SK-N-MC (cell line): ENCODE results near the gene DOK1.

ENCODE experiments used
- DNase-seq: peaks from one replicate; pipeline ENCODE4 v3.0.0-alpha.2; 2011; ENCODE audit warnings: low read depth, low spot score
- H3K27ac ChIP-seq: fragments of 200-600 bp; sonication (generic); 2 replicates; pipeline ENCODE4 v1.5.1; 2016; ENCODE audit warnings: mixed run types
- H3K36me3 ChIP-seq: fragments of 200-600 bp; sonication (generic); 2 replicates; pipeline ENCODE4 v1.6.1; 2017; ENCODE audit warnings: antibody characterized with exemption, low read length, mixed read lengths; ENCODE audit not compliant: insufficient read depth
- H3K4me3 ChIP-seq: fragments of 200-600 bp; sonication (generic); 2 replicates; pipeline ENCODE4 v1.5.1; 2016
- H3K9ac ChIP-seq: fragments of 200-600 bp; sonication (generic); 2 replicates; pipeline ENCODE4 v1.8.0; 2017; ENCODE audit warnings: mixed run types, mixed read lengths; ENCODE audit not compliant: insufficient read length
- H3K9me3 ChIP-seq: fragments of 200-600 bp; sonication (generic); 2 replicates; pipeline ENCODE4 v1.6.1; 2017; ENCODE audit warnings: low read depth, mild to moderate bottlenecking, antibody characterized with exemption, low read length, moderate library complexity, mixed read lengths
- EZH2 ChIP-seq: fragments of 200-600 bp; sonication (generic); IDR thresholded peaks from one replicate; pipeline ENCODE4 v1.6.1; 2017; ENCODE audit warnings: antibody characterized with exemption
- FOXP2 ChIP-seq: optimal IDR thresholded peaks from 2 replicates; pipeline ENCODE3; 2011; ENCODE audit warnings: mild to moderate bottlenecking, moderate library complexity; ENCODE audit not compliant: insufficient read depth; ENCODE audit errors: extremely low read length, control extremely low read depth
- POLR2AphosphoS5 ChIP-seq: IDR thresholded peaks from 2 replicates; pipeline ENCODE4 v1.6.1; 2012; ENCODE audit warnings: mild to moderate bottlenecking, low read depth, low read length, borderline replicate concordance

Gene DOK1

DNA sequence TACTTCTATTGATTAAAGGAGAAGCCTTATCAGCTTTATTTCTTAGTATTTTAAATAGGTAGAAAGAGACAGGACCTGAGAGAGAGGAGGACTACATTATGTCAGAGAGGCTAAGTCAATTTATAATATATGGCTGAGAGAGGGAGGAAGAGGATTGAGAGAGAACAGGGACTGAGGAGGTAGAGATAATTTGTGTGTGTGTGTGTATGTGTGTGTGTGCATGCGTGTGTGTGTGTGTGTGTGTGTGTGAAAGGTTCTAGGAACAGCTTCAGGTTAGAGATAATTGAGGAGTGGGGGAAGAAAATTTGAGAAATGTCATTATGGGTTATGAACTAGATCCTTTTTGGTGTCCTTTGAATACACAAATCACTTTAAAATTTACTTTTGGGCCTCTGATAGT is 15.2 kb downstream of the DOK1 start:
- no peak overlapping the region for H3K9ac ChIP-seq
- H3K27ac ChIP-seq, result no peak overlapping the region
- no peak for DNase-seq
- no peak for TF ChIP-seq FOXP2
- no peak for TF ChIP-seq POLR2AphosphoS5
- TF ChIP-seq EZH2, result no peak
- H3K36me3 ChIP-seq, result no peaks in the 10 kb centered on the region
- no peaks in the 10 kb centered on the region for H3K9me3 ChIP-seq
- H3K4me3 ChIP-seq, result no peak overlapping the region

GRCh38 chr2:74571058-74571457 is 16.5 kb downstream of the DOK1 start:
- Histone ChIP-seq H3K9me3 (no peaks in the 10 kb centered on the region), H3K27ac (no peak overlapping the region), H3K9ac (no peak overlapping the region), H3K4me3 (no peak overlapping the region), H3K36me3 (no peaks in the 10 kb centered on the region)
- no peak for DNase-seq
- TF ChIP-seq EZH2 (no peak), POLR2AphosphoS5 (no peak), FOXP2 (no peak)

DNA sequence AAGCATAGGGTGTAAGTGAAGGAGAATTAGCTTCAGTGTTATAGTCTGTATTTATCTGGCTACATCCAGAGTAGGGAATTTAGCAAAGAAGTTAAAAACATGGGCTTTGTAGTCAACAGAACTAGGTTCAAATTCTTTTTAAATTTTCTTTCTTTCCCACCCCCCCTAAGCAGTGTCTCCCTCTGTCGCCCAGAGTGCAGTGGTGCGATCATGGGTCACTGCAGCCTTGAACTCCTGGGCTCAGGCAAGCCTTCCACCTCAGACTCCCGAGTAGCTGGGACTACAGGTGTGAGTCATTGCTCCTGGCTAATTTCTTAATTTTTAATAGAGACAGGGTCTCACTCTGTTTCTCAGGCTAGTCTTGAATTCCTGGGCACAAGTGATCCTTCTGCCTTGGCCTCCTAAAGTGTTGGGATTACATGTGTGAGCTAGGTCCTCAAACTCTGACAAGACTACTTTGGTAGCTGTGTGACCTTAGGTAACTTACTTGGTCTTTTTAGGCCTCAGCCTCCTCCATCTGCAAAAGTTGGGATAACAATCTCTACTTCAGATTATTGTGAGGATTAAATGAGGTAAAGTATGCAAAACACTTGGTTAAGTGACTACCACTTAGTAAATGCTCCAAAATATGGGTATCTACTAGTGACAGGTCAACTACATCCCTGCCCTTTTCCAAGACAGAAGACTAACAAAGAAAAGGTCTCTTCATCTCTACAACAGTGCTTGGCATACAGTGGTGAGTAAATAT is 17.8 kb downstream of the DOK1 start:
- H3K27ac ChIP-seq, result no peak overlapping the region
- H3K36me3 ChIP-seq, result no peaks in the 10 kb centered on the region
- TF ChIP-seq FOXP2, result no peak
- TF ChIP-seq POLR2AphosphoS5, result no peak
- TF ChIP-seq EZH2, result no peak
- no peaks in the 10 kb centered on the region for H3K9me3 ChIP-seq
- H3K4me3 ChIP-seq, result no peak overlapping the region
- DNase-seq, result no peak
- H3K9ac ChIP-seq, result no peak overlapping the region

DNA sequence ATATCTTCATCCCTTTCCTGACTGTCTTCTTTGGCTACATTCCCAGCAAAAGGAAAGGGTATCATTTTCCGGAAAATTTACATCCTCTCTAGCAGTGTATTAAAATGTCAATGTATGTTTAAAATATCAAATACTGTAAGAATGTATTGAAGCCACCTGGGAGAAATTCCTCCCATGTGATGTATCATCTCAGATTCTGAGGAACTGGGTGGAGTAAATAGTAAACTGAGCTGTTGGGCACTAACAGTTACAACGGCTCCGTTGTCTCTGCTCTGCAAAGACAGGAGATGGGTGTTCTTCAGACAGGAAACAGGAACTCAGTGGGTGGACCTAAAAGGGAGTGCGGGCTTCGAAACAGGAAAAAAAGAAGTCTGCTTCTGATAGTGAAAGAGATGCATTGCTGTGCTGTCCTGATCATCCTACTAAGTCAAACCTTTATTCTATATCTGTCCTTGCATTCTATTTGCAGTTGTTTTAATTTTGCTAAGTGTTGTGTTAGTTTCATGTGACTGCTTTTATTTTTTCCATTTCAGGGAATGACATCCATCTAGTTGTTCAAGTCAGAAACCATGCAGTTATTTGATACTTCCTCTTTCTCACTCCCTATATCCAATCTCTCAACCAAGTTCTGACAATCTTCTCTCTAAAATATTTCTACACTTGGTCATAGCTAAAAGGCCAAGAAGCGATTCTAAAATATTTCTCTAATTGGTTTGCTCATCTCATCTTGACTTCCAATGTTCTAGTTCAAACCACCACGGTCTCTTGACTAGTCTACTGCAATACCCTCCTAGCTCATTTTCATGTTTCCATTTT is 19.4 kb downstream of the DOK1 start:
- H3K9me3 ChIP-seq, result no peaks in the 10 kb centered on the region
- H3K36me3 ChIP-seq, result no peaks in the 10 kb centered on the region
- H3K27ac ChIP-seq, result no peak overlapping the region
- no peak for DNase-seq
- TF ChIP-seq FOXP2, result no peak
- TF ChIP-seq EZH2, result no peak
- TF ChIP-seq POLR2AphosphoS5, result no peak
- H3K4me3 ChIP-seq, result no peak overlapping the region
- H3K9ac ChIP-seq, result no peak overlapping the region

- Histone ChIP-seq H3K27ac (no peak overlapping the region), H3K9ac (no peak overlapping the region), H3K4me3 (no peak overlapping the region), H3K9me3 (no peaks in the 10 kb centered on the region), H3K36me3 (no peaks in the 10 kb centered on the region)
- TF ChIP-seq POLR2AphosphoS5, result no peak
- TF ChIP-seq FOXP2, result no peak
- TF ChIP-seq EZH2, result no peak
- no peak for DNase-seq
These were observed 20.8 kb downstream of the DOK1 start for GRCh38 chr2:74575320-74575719.

DNA sequence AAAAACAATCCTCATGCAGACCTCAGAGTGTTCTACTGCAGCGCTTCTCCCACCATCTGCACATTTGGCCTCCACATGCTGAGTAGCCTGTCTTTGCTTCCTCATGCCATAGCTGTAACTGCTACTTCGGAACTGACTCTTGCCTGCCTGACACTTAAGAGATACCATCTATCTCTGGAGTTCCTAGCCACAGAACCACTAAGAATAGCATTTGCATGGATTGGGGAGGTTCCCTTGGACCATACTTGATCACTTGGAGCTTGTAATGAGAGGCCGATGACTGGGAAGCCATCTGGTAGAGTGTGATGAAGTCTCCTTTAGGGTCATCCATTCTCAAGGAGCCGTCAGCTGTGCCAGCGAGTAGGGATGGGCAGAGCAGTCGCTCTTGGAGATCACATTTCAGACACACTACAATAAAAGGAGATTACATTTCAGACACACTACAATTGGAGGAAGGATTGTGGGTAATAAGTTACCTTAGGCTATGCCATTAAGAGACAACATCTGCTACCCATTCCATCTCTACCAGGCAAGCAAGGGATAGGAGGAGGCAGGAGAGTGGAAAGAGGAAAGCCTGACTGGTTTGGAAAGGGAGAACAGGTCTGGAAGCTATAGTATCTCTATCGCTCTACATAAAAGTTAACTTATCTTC is 21.8 kb downstream of the DOK1 start:
- TF ChIP-seq EZH2, result no peak
- no peak for TF ChIP-seq FOXP2
- no peak for TF ChIP-seq POLR2AphosphoS5
- DNase-seq, result no peak
- H3K9ac ChIP-seq, result no peak overlapping the region
- H3K4me3 ChIP-seq, result no peak overlapping the region
- no peak overlapping the region for H3K27ac ChIP-seq
- H3K9me3 ChIP-seq, result no peaks in the 10 kb centered on the region
- H3K36me3 ChIP-seq, result no peaks in the 10 kb centered on the region

DNA sequence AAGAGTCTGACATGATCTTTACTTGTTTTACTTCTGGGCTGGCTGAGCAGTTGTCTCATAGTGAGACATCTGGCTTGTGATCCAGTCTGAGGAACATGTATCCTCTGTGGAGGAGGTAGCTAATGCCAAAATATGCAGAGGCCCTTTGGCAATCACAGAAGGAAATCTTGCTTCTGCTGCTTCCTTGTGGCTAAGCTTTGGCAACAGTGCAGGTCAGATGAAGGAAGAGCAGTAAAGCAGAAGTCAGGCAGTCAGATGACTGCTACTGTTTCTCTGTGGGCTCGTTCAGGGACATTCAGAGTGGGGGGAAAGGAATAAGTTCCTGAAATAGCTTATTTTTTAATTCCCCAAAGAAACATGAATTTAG is 22.3 kb downstream of the DOK1 start:
- Histone ChIP-seq H3K27ac (no peak overlapping the region), H3K4me3 (no peak overlapping the region), H3K9me3 (no peaks in the 10 kb centered on the region), H3K9ac (no peak overlapping the region), H3K36me3 (no peaks in the 10 kb centered on the region)
- no peak for TF ChIP-seq FOXP2
- no peak for TF ChIP-seq EZH2
- no peak for TF ChIP-seq POLR2AphosphoS5
- DNase-seq, result no peak

GRCh38 chr2:74577448-74577847 is 22.9 kb downstream of the DOK1 start:
- Histone ChIP-seq H3K9me3 (no peaks in the 10 kb centered on the region), H3K4me3 (no peak overlapping the region), H3K27ac (no peak overlapping the region), H3K36me3 (no peaks in the 10 kb centered on the region), H3K9ac (no peak overlapping the region)
- no peak for DNase-seq
- no peak for TF ChIP-seq POLR2AphosphoS5
- no peak for TF ChIP-seq FOXP2
- no peak for TF ChIP-seq EZH2
